H9 (cell line): ENCODE measurements around the gene SIL1. TPM values are rescaled to one million over a fixed set of nuclear protein-coding genes. Genes with fewer than 3 reads are reported as not detected.

ENCODE experiments used
- DNase-seq: peaks from one replicate; pipeline ENCODE4 v3.0.0-alpha.2; 2017
- H2AFZ ChIP-seq: one replicate; pipeline ENCODE4 v1.6.1; 2013; ENCODE audit warnings: mild to moderate bottlenecking, low read length, control low read depth, moderate library complexity
- H2AK5ac ChIP-seq: 2 replicates; pipeline ENCODE4 v1.6.1; 2013; ENCODE audit warnings: low read length, control low read depth, mixed read lengths; ENCODE audit not compliant: insufficient read length
- H2BK120ac ChIP-seq: one replicate; pipeline ENCODE4 v1.6.1; 2013; ENCODE audit warnings: low read depth, mild to moderate bottlenecking, low read length, control low read depth, inconsistent platforms; ENCODE audit not compliant: poor library complexity, severe bottlenecking
- H2BK12ac ChIP-seq: 2 replicates; pipeline ENCODE4 v1.6.1; 2013; ENCODE audit warnings: low read length, control low read depth, mixed read lengths, low read depth; ENCODE audit not compliant: insufficient read length
- H2BK15ac ChIP-seq: 2 replicates; pipeline ENCODE4 v1.6.1; 2013; ENCODE audit warnings: low read depth, low read length, control low read depth
- H2BK20ac ChIP-seq: one replicate; pipeline ENCODE4 v1.6.1; 2013; ENCODE audit warnings: low read depth, mild to moderate bottlenecking, low read length, control low read depth, inconsistent platforms; ENCODE audit not compliant: poor library complexity, severe bottlenecking
- H2BK5ac ChIP-seq: 2 replicates; pipeline ENCODE4 v1.6.1; 2013; ENCODE audit warnings: low read length, control low read depth, mixed read lengths; ENCODE audit not compliant: insufficient read length
- H3K14ac ChIP-seq: 2 replicates; pipeline ENCODE4 v1.6.1; 2013; ENCODE audit warnings: low read length, control low read depth; ENCODE audit not compliant: insufficient read depth
- H3K18ac ChIP-seq: 2 replicates; pipeline ENCODE4 v1.6.1; 2013; ENCODE audit warnings: low read depth, mild to moderate bottlenecking, mixed read lengths, low read length, control low read depth; ENCODE audit not compliant: insufficient read length
- H3K23ac ChIP-seq: 2 replicates; pipeline ENCODE4 v1.6.1; 2013; ENCODE audit warnings: low read length, control low read depth, mixed read lengths, low read depth; ENCODE audit not compliant: insufficient read length
- H3K23me2 ChIP-seq: 2 replicates; pipeline ENCODE4 v1.6.1; 2013; ENCODE audit warnings: low read depth, mild to moderate bottlenecking, mixed read lengths, low read length, control low read depth; ENCODE audit not compliant: insufficient read length, poor library complexity, severe bottlenecking
- H3K27ac ChIP-seq: 2 replicates; pipeline ENCODE4 v1.5.1; 2013; ENCODE audit warnings: low read length, control low read depth, mixed read lengths, low read depth; ENCODE audit not compliant: insufficient read length
- H3K27me3 ChIP-seq: 2 replicates; pipeline ENCODE4 v1.6.1; 2013; ENCODE audit warnings: low read length, control low read depth, inconsistent platforms; ENCODE audit not compliant: insufficient read depth
- H3K4ac ChIP-seq: 2 replicates; pipeline ENCODE4 v1.6.1; 2013; ENCODE audit warnings: low read depth, mild to moderate bottlenecking, control low read depth, inconsistent platforms, low read length, moderate library complexity
- H3K4me1 ChIP-seq: 2 replicates; pipeline ENCODE4 v1.6.1; 2013; ENCODE audit warnings: low read length, control low read depth, inconsistent platforms; ENCODE audit not compliant: insufficient read depth
- H3K4me2 ChIP-seq: 2 replicates; pipeline ENCODE4 v1.6.1; 2013; ENCODE audit warnings: low read length, control low read depth, mixed read lengths; ENCODE audit not compliant: insufficient read length, insufficient read depth
- H3K56ac ChIP-seq: 2 replicates; pipeline ENCODE4 v1.6.1; 2013; ENCODE audit warnings: low read depth, mild to moderate bottlenecking, mixed read lengths, low read length, control low read depth; ENCODE audit not compliant: insufficient read length
- H3K79me1 ChIP-seq: 2 replicates; pipeline ENCODE4 v1.6.1; 2013; ENCODE audit warnings: low read depth, mild to moderate bottlenecking, moderate library complexity, low read length, control low read depth, inconsistent platforms; ENCODE audit not compliant: insufficient read depth, poor library complexity, severe bottlenecking
- H3K79me2 ChIP-seq: 2 replicates; pipeline ENCODE4 v1.6.1; 2013; ENCODE audit warnings: low read length, control low read depth, inconsistent platforms; ENCODE audit not compliant: insufficient read depth
- H3K9ac ChIP-seq: 2 replicates; pipeline ENCODE4 v1.6.1; 2013; ENCODE audit warnings: low read length, control low read depth, mixed read lengths; ENCODE audit not compliant: insufficient read length; ENCODE audit errors: extremely low read depth
- H3K9me3 ChIP-seq: one replicate; pipeline ENCODE4 v1.6.1; 2013; ENCODE audit warnings: low read depth, low read length, inconsistent platforms; ENCODE audit not compliant: control insufficient read depth
- H3T11ph ChIP-seq: one replicate; pipeline ENCODE4 v1.6.1; 2013; ENCODE audit warnings: mild to moderate bottlenecking, low read length, control low read depth, inconsistent platforms
- H4K20me1 ChIP-seq: one replicate; pipeline ENCODE4 v1.6.1; 2013; ENCODE audit not compliant: control insufficient read depth, insufficient read length, insufficient read depth
- H4K5ac ChIP-seq: 2 replicates; pipeline ENCODE4 v1.6.1; 2013; ENCODE audit warnings: low read depth, mild to moderate bottlenecking, mixed read lengths, low read length, control low read depth; ENCODE audit not compliant: insufficient read length
- H4K8ac ChIP-seq: replicated peaks from 2 replicates; pipeline ENCODE4 v1.6.1; 2013; ENCODE audit warnings: low read length, control low read depth, mixed read lengths, low read depth; ENCODE audit not compliant: insufficient read length
- H4K91ac ChIP-seq: 2 replicates; pipeline ENCODE4 v1.6.1; 2013; ENCODE audit warnings: low read depth, mild to moderate bottlenecking, moderate library complexity, mixed read lengths, low read length, control low read depth; ENCODE audit not compliant: insufficient read length
- H3K27ac Mint-ChIP-seq, 3 experiments: 2 replicates in 2 of 3; 3 replicates in 1 of 3; pipeline ENCODE4 v1.8.0; 2020 to 2021; ENCODE audit warnings: mixed read lengths in 3 of 3, mild to moderate bottlenecking in 1 of 3, moderate library complexity in 1 of 3
- H3K27me3 Mint-ChIP-seq: 2 replicates; pipeline ENCODE4 v1.8.0; 2021; ENCODE audit warnings: low read depth, mild to moderate bottlenecking, moderate library complexity, mixed read lengths
- H3K36me3 Mint-ChIP-seq, 3 experiments: 2 replicates in 2 of 3; 3 replicates in 1 of 3; pipeline ENCODE4 v1.8.0; 2020 to 2021; ENCODE audit warnings: low read depth in 3 of 3, mixed read lengths in 3 of 3; ENCODE audit not compliant: insufficient read depth in 1 of 3
- H3K4me1 Mint-ChIP-seq, 2 experiments: 2 replicates each; pipeline ENCODE4 v1.8.0; 2020; ENCODE audit warnings: mixed read lengths in 2 of 2
- H3K4me3 Mint-ChIP-seq, 2 experiments: 2 replicates in 1 of 2; 3 replicates in 1 of 2; pipeline ENCODE4 v1.8.0; 2020 to 2021; ENCODE audit warnings: mild to moderate bottlenecking in 2 of 2, mixed read lengths in 2 of 2, moderate library complexity in 1 of 2
- H3K9me3 Mint-ChIP-seq, 2 experiments: 2 replicates in 1 of 2; 3 replicates in 1 of 2; pipeline ENCODE4 v1.8.0; 2020; ENCODE audit warnings: mild to moderate bottlenecking in 2 of 2, mixed read lengths in 2 of 2, moderate library complexity in 1 of 2
- CTCF ChIP-seq: fragments of 200-600 bp; sonication (generic); conservative IDR thresholded peaks from 3 replicates; pipeline ENCODE4 v1.8.0; 2021; ENCODE audit warnings: antibody characterized with exemption, mild to moderate bottlenecking
- WGBS: extraction: QIAGEN DNeasy Blood & Tissue Kit; methylation state at CpG from one replicate; pipeline ENCODE4 v1.1.7; 2013; ENCODE audit warnings: missing lambda C conversion rate, low lambda C conversion rate, mixed read lengths; ENCODE audit not compliant: insufficient read length; ENCODE audit errors: extremely low coverage; 5-methylcytosine and 5-hydroxymethylcytosine counted together
- total RNA-seq: library from RNA; stranded (reverse); gene quantifications from 2 replicates; pipeline ENCODE4 v1.2.1, GENCODE V29; 2021

Gene SIL1
- total RNA-seq, 1 experiment from 2014 or later, result 10.6 TPM

- TF ChIP-seq CTCF, result no peak
- H3K9ac ChIP-seq, result no peak overlapping the region
- H3K27me3 ChIP-seq, result no peaks in the 10 kb centered on the region
- no peak overlapping the region for H3T11ph ChIP-seq
- H3K23me2 ChIP-seq, result peaks cover 7% of the 10 kb centered on the region
- DNase-seq, result no peak
- Mint-ChIP-seq H3K27me3 (no peaks in the 10 kb centered on the region), H3K4me1 (peaks cover 11 to 14% of the 10 kb centered on the region in 2 experiments), H3K4me3 (no peak overlapping the region), H3K27ac (no peak overlapping the region), H3K36me3 (peaks cover 0 to 4% (median 1%) of the 10 kb centered on the region in 3 experiments; a peak in 2 of 7 replicates), H3K9me3 (no peaks in the 10 kb centered on the region)
- H4K8ac ChIP-seq, result no peak overlapping the region
- no peak overlapping the region for H3K27ac ChIP-seq
- H3K4me2 ChIP-seq, result no peak overlapping the region
- H3K18ac ChIP-seq, result no peak overlapping the region
- no peaks in the 10 kb centered on the region for H3K79me2 ChIP-seq
- no peak overlapping the region for H4K5ac ChIP-seq
- no peaks in the 10 kb centered on the region for H3K9me3 ChIP-seq
- no CpG with 5 or more reads among the region's 3 CpGs for WGBS
- H3K56ac ChIP-seq, result no peak overlapping the region
- no peak overlapping the region for H2BK12ac ChIP-seq
- H4K20me1 ChIP-seq, result no peaks in the 10 kb centered on the region
- H3K14ac ChIP-seq, result no peak overlapping the region
- no peak overlapping the region for H3K23ac ChIP-seq
- H2AK5ac ChIP-seq, result no peak overlapping the region
- H3K4ac ChIP-seq, result no peak overlapping the region
- H2BK5ac ChIP-seq, result no peak overlapping the region
- no peak overlapping the region for H2BK120ac ChIP-seq
- no peaks in the 10 kb centered on the region for H3K79me1 ChIP-seq
- no peak overlapping the region for H2AFZ ChIP-seq
- H2BK20ac ChIP-seq, result no peak overlapping the region
- no peak overlapping the region for H4K91ac ChIP-seq
- no peak overlapping the region for H2BK15ac ChIP-seq
- H3K4me1 ChIP-seq, result peaks cover 4% of the 10 kb centered on the region; the same call in 1 of the 2 replicates
Observed at GRCh38 chr5:139194486-139194885, 3.7 kb downstream of the SIL1 start.
